SK-N-DZ (cell line): ENCODE measurements around the gene EPM2A.

Experiments used
- DNase-seq: peaks from one replicate; pipeline ENCODE4 v3.0.0-alpha.2; 2015; ENCODE audit warnings: low spot score
- small RNA-seq, 2 experiments: library from RNA; depleted of rRNA; stranded (forward); fragments of <200 nt; gene quantifications; one replicate each; pipeline ENCODE3, GENCODE V24; 2014

EPM2A gene

GRCh38 chr6:145603991-145604390 is 131.3 kb downstream of the EPM2A start:
- DNase-seq: no peak

- DNase-seq: peak; percentile 84
Observed at GRCh38 chr6:145603424-145603833, 131.9 kb downstream of the EPM2A start.

GRCh38 chr6:145602726-145603326 is 132.5 kb downstream of the EPM2A start:
- no peak for DNase-seq

GRCh38 chr6:145601397-145601796 is 133.9 kb downstream of the EPM2A start:
- DNase-seq: no peak

- DNase-seq: no peak
Observed at GRCh38 chr6:145600299-145600698, 135.0 kb downstream of the EPM2A start.

GRCh38 chr6:145588981-145589380 is 146.3 kb downstream of the EPM2A start:
- DNase-seq: no peak

- DNase-seq: peak; percentile 35
Observed at GRCh38 chr6:145587334-145587733, 148.0 kb downstream of the EPM2A start.

- no peak for DNase-seq
Observed at GRCh38 chr6:145583753-145584152, 151.6 kb downstream of the EPM2A start.

Small RNA genes within 50 kb of the gene (small RNA-seq; reads per million reads assigned to genes)
- 0 reads per million in 2 experiments for gene AL023806.2
